GM19438 (cell line): ENCODE data around the gene DDX25.

Experiments used
- ATAC-seq: cut with Tn5 transposase; IDR thresholded peaks from one replicate; pipeline ENCODE4 v1.9.1; 2021; ENCODE audit warnings: low read depth; ENCODE audit not compliant: unreplicated experiment

Gene DDX25

DNA sequence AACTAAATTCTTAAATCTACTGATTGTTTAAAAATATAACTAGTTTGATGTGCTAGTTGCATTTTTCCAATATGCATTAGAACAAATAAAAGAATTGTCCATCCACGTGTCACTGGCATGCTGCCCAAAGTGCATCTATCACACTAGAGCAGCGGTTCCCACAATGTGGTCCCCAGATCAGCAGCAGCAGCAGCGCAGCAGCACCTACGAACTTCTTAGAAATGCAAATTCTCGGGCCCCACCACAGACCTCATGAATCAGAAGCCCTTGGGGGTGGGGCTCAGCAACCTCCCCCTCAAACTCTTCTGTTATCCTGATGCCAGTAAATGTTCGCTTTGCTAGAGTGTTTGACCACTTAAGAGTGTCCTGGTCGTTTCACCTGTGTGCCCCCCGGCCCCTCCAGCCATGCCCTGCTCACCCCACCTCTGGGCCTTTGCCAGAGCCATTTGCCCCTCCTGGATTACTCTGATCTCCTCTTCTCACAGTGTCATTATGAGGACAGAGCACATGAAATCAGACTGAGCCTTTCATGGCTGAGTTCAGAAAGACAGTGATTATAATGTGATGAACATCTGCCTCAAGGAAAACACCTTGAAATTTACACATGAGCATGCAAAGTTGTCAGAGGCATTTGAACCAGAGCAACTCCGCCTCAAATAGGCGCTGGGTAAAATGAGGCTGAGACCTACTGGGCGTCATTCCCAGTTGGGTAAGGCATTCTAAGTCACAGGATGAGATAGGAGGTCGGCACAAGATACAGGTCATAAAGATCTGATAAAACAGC, 28.9 kb downstream of the DDX25 start:
- no peak for ATAC-seq

DNA sequence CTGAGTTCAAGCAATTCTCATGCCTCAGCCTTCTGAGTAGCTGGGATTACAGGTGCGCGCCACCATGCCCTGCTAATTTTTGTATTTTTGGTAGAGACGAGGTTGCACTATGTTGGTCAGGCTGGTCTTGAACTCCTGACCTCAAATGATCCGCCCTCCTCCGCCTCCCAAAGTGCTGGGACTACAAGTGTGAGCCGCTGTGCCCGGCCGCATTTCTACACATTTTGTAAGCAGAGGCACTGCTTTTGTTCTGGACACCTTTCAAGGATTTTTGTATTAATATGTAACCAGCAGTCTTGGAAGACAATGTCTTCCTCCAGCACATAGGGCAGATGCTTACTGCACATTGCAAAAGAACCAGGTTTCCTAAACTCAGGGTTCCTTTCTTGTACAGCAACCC, 30.2 kb downstream of the DDX25 start:
- no peak for ATAC-seq

- no peak for ATAC-seq
Measured at GRCh38 chr11:125935056-125935455, 30.7 kb downstream of the DDX25 start.

- ATAC-seq, result no peak
Measured at GRCh38 chr11:125935618-125936199, 31.4 kb downstream of the DDX25 start.

DNA sequence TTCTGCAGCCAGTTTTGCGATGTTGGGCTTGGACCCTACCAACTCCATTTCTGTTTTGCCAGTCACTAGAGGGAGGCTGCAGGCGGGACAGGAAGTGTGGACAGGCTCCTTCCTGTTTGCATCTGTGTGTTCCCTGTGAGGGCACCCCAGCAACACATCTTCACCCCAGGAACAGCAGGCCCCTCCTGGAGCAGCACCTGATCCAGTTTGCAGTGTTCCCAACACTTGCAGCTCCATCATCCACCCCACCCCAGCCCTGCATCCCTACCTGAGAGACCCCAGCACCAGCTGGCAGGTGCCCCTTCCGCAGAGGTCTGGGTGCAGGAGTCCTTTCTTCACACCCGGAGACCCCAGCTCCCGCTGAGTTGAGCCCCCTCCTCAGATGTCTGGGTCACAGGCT, 34.1 kb downstream of the DDX25 start:
- ATAC-seq, result no peak

GRCh38 chr11:125939081-125939521, 34.8 kb downstream of the DDX25 start:
- ATAC-seq, result no peak

DNA sequence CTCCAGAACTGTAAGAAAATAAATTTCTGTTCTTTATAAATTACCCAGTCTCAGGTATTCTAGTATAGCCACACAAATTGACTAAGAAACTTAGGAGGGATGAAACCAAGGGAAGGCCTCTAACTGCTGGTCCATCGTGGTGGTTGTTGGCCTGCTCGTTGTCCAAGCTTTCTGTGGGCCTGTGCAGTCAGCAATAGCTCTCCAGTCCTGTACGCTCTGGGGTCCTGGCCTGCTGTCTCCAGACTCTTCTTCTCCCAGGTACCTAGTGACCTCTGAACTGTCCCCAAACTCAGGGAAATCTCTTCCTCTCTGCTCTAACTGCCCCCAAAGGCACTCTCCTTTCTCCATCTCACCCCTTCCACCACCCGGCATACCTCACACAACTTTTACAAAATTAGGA, 35.8 kb downstream of the DDX25 start:
- ATAC-seq, result no peak

DNA sequence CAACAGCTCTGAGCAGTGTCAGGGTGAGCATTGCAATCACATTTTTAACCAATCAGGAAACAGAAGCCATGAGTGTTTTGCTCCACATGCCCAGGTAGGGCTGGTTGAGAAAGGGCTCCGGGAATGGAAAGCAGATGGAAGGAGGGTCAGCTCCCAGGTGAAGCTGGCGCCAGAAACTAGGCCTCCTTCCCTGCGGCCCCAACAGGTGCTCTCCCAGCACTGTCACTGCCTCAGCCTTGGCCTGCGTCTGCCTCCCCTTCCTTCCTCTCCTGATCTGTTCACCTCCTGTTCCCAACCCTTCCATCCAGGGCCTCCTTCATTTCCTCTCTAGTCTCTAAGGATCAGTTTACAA, 36.9 kb downstream of the DDX25 start:
- no peak for ATAC-seq

GRCh38 chr11:125941619-125942611, 37.6 kb downstream of the DDX25 start:
- ATAC-seq, result peak; percentile 70

GRCh38 chr11:125942771-125943428, 38.6 kb downstream of the DDX25 start:
- no peak for ATAC-seq

DNA sequence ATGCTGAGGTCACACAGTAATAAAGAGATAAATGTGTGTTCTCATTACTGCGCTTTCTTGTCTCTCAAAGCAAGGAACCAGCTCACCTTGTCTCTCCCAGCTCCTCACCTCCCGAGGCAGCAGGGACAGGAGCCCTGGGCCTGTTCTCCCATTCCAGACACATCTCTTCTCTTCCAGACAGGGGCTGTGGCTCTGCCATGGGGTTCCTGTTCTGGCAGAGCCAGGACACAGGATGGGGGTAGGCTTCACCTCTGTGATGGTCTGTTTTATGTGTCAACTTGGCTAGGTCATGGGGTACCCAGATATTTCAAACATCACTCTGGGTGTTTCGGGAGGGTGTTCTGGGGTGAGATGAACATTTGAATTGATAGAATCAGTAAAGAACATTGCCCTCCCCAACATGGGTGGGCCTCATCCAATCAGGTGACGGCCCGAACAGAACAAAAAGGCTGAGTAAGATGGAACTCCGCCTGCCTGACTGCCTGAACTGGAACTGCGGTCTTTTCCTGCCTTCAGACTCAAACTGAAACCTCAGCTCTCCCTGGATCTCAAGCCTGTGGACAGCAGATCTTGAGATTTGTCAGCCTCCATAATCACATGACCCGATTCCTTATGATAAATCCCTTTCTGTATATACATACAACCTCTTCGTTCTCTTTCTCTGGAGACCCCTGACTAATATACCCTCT, 39.5 kb downstream of the DDX25 start:
- no peak for ATAC-seq

DNA sequence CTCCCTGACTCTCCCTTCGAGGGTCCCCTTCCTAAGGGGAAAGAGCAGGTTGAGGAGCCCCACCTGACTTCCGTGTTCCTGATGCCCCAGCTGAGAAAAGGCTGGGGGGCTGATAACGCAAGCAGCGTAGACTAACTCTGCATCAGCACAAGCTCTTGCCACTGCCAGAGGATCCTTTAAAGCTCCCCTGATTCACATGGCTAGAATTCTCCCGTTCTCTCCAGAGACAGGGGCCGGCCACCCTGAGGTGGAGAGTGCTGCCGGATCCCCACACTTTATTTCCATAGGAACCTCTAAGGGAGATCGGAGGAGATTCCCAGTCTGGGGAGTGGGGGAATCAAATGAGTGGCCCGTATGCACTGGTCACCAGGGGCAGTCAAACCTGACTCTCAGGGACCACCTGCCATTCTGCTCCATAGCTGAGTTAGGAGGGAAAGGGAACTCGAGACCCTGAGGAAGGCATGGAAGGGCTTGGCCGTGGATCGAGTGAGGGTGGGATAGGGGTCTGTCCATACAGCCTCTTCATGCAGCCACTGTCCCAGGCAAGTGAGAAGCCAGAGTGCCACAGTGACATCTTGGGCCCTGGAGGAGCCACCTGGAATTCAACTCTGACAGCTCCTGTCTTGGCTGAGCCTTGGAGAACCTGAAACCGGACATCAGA, 40.2 kb downstream of the DDX25 start:
- ATAC-seq, result no peak

DNA sequence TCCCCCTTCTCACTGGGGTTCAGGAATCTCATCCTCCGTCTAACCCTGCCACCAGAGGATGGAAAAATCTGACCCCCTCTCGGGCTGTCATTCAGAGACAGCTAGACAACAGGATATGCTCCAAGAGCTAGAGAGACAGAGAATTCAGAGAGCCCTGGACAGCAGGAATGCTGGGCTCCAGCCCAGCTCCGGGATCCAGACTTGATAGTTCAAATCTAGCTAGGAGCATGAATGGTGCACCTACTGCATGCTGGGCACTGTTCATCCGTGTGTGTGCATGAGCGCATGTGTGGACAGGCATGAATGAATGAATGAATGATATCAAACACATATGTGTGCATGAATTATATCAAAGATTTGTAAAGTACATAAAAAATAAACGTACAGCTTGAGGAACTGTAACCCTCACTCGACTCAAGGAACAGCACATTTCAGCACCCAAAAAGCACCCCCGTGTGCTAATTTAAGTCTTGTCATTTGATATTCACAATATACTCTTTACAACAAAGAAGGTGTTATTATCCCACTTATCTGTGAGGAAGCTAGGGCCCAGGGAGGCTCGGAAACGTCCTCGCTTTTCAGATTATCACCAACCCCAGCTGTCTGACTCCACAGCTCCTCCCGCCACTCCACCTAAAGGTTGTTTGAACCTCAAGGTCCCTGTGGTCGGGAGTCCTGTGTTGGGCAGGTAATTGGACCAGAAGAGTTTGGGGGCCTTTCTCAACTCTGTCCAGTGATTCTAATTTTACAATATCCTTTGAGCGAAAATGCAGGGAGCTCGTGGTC, 40.9 kb downstream of the DDX25 start:
- no peak for ATAC-seq

- no peak for ATAC-seq
Measured at GRCh38 chr11:125945797-125946520, 41.7 kb downstream of the DDX25 start, which contains the start of gene VSIG10L2. TSS of gene VSIG10L2 (plus strand) at chr11:125946044. CDS start at chr11:125946056, 12 bp downstream.

GRCh38 chr11:125946712-125947418, 42.6 kb downstream of the DDX25 start:
- ATAC-seq, result no peak

DNA sequence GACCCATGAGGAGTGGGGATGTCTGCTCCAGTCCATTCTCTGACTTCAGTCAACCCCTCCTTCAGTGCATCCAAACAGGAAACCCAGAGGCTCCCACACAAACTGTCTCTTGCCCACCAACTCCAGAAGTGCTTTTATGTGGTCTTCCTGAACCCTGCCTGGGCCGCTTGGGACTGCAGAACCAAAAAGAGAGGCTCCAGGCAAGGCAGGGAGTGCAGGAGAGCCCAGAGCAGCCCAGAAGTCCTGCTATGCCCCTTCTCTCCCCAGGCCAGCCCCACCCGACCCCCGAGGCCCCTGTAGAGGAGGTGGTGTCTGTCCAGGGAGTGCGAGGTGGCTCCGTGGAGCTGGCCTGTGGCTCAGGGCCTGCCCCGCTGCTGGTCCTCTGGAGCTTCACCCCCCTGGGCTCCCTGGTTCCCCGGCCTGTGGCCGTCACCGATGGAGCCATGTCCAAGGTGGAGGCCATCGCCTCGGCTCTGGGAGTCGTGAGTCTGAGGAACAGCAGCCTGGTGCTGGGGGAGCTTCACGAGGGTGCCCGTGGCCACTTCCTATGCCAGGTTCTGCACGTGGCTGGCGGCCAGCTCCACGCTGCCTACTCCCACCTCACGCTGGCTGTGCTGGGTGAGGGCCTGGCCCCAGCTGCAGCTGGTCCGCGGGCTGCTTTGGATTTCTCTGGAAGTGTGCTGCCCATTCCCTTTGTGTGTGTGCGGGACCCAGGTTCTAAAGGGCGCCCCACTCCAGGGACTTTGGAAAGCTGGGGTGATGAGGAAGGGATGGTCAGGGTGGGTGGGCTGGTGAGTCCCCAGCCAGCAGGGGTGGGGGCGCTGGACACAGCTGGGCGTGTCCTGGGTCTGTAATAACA, 43.3 kb downstream of the DDX25 start:
- ATAC-seq, result no peak
